Fibroblast of upper back skin (primary cell): ENCODE data around the gene VPS39.

ENCODE experiments used
- DNase-seq: peaks from one replicate; pipeline ENCODE4 v3.0.0-alpha.2; 2013

Gene VPS39

DNA sequence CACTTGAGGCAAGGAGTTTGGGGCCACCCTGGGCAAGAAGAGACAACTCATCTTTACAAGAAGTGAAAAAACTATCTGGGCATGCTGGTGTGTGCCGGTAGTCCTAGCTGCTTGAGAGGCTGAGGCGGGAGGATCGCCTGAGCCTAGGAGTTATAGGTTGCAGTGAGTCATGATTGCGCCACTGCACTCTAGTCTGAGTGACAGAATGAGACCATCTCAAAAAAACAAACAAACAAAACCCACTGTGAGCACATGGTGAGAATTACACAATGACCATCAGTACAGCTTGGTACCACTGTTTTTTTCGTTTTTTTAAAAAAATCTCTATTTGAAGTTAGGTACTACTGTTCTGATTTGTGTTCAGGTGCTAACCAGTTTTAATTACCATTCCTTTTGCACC, 13.6 kb downstream of the VPS39 start:
- DNase-seq = no peak

DNA sequence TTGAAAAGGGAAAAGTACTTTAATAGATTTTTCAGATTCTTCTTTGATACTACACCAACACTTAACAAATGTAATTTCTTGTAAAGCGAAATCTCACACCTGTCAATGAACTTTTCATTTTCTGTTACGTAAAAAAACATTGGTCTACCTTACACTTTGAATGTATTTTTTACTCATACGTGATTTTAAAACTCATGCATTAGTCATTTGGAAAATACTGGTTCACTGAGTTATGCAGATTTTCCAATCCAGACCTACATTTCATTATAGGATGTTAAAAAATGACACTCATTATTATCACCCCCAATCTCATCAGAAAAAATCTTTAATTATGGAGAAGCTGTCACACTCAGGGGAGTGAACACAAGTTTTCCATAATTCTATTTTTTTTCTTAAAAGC, 14.7 kb downstream of the VPS39 start:
- no peak for DNase-seq

DNA sequence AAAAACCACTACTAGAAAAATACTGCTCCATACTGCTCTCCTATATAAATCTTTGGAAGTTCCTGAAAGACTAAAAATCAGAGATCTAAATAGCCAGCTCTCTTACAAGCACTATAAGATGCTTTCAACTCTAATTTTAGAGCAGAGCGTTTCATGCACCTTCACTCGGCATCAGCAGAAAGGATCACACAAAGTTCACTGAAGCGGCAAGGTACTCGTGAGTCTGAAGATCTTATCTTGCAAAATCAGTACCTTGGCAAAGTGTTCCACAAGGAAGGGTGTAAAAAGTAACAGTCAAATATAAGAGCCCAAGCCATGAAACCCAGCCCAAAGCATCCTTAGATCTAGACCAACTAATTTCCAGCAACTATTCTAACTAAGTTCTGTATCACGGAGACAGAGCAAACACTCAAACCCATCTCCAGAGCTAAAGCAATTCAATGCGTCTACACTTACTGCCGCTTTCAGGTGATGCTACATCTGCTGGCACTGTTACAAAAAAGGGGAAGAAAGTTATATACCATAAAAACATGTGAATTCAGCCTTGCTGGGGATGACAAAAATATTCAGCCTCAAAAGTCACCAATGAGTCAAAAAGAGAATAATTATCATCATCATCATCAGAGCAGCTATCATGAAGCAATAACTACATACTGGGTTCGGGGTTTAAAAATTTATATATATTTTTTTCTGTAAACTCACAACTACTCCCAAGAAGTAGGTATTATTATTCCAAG, 16.3 kb downstream of the VPS39 start:
- DNase-seq = no peak

DNA sequence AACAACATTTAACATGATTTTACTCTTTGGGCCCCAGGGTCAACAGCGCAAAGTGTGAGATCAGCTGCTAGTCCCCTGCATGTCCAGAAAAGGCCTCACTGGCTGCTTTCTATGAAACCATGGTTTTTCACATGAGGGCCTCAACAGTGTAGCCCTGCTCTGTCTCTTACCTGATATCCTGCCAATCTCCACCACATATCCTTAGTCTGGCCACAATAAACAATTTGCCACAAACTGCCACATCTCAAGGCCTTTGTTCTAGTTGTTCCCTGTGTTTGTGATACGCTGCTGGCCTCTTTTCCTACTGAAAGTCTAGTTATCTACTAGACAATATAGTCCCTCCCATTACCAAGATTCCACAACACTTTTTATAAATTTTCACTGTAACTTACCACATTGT, 17.7 kb downstream of the VPS39 start:
- no peak for DNase-seq

DNA sequence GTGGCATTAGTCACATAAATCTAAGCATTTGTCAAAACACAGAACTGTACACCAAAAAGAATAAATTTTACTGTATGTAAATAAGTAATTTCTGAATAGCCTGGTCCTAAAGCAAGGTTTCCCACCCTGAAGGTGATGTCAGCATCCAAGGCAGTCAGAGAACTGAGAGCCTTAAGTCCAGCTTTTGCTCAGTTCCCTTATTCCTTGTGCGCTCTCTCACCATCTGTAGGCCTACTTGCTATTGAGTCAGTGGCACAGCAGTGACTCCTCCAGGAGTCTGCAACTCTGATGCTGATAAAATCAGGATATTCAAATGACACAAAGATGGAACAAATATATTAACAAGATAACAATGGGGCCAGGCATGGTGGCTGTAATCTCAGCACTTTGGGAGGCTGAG, 22.3 kb downstream of the VPS39 start:
- DNase-seq = no peak

DNA sequence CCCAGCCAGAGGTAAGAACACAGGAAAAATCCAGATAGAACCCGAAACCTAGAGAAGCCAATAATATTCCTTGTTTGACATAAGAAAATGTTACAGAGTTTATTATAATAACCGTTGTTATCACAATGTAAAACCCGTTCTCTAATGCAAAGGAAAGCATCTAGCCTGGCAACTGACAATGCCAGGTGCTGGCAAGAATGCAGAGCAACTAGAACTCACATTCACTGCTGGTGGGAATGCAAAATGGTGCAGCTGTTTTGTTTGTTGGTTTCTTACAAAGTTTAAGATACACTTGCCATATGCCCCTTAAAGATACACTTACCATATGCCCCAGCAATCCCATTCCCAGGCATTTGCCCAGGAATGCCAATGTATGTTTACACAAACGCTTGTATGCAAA, 23.4 kb downstream of the VPS39 start:
- DNase-seq = no peak

DNA sequence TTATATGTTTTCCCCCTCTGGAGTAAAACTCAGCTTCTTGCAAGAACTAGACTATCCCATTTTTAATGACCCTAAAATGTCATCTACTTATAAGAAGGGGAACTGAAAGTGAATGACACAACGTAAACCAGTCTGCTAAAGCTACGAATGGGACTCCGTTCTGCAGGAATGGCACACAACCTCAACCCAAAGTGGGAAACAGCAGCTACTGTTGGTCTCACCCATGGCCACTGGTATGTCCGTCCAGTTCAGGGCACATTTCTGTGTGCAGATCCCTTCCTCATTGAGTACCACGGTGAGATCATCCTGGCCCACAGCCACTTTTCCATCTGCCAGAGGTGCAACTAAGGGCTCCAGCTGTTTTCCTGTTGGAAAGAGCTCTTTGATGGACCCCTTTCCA, 23.8 kb downstream of the VPS39 start:
- no peak for DNase-seq

DNA sequence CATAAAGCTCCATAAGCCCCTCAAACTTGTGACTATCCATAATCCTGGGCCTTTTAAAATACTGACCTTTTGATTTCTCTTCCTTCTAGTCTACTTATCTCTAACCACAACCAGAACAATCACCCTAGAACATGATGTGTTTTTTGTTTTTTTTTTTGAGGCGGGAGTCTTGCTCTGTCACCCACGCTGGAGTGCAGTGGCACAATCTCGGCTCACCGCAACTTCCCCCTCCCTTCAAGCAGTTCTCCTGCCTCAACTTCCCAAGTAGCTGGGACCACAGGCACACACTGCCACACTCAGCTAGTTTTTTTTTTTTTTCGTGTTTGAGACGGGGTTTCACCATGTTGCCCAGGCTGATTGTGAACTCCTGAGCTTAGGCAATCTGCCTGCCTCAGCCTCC, 25.1 kb downstream of the VPS39 start:
- no peak for DNase-seq

DNA sequence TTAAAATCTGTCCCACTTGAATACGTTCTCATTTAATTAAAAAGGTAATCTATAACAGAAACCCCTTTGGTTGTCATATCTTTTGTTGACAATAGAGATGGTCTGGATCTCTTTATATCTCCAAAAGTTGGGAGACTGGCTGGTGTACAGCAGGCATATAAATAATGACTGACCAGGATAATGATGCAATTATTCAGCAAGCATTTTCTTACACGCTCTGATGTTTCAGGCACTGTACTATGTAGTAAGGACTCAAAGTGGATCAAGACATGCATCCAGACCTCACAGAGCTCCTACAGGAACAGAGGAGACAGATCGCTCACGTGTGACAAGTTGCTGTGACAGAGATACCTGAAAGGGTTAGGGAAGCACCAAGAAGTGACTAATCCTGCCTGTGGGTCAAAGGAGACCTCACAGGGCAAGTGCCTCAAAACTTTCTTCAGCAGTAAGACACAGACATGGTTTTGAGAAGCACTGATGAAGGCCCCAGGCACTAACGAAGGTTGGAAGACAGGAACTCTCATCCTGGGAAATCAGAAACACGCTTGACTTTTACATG, 25.7 kb downstream of the VPS39 start:
- no peak for DNase-seq

DNA sequence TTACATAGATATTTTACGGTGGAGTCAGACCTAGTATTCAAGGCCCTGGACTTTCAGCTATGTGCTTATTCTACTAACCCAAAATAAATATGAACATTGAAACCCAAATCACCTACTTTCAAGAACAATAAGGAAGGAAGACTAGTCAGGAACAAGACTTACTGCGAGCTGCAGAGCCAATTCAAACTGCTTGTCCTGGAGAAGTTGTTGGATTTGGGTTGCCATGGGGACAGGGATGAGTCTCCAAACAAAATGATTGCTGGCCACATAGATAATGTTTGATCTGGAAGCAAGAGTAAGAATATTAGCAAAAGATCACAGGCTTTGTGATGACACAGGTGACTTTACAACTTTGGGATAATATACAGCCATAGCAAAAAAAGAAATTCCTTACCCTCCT, 30.0 kb downstream of the VPS39 start:
- DNase-seq = no peak

DNA sequence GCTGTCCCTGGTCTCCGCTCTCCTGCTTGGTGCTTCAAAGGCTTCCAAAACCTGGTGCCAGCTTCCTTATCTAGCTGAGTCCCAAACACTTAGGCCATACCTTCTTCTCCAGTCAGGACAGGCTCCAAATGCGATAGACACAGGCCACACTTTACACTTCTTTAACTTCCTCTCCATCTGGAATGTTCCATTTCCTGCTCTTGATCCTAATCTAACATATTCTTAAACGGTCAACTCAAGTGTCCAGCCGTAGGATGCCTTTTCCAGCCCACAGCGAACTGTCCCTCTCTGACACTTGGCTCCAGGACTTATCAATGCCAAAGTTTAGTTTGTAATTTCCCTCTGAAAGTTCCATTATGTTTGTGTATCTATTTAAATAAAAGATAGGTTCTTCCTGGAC, 32.4 kb downstream of the VPS39 start:
- no peak for DNase-seq

DNA sequence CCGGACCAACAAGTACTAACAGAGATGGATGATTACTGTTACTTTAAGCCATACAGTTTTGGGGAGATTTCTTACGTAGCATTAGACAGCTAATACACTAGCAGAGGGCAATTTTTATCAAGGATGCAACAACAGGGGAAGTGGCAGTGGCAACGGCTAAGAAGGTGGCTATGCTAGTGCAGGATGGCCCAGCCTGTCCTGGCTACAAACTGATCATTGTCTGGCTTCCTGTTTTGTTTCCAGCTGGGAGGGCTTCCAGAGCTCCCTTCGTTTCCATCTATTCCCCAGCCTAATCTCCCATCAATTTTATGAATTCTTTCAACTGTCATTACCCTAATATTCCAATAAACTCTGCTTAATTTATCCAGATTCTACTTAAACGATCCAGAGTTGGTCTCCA, 35.6 kb downstream of the VPS39 start:
- no peak for DNase-seq

DNA sequence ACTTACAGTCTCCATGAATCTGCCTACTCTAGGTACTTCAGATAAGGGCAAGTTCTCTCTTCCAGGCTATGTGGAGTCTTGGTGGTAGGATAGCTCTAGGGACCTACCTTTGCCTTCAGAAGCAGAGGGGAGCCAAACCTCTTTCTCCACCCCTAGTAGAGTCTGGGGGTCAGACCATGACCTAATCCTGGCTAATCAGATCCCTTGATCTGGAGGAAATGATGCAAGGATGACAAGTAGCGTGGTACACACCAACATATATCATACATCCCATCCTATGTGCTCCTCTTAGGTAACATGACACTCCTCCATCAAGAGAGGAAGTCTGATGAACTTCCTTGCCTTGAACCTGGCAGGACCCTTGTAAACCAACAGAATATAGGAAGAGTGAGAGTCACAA, 36.3 kb downstream of the VPS39 start:
- no peak for DNase-seq

DNA sequence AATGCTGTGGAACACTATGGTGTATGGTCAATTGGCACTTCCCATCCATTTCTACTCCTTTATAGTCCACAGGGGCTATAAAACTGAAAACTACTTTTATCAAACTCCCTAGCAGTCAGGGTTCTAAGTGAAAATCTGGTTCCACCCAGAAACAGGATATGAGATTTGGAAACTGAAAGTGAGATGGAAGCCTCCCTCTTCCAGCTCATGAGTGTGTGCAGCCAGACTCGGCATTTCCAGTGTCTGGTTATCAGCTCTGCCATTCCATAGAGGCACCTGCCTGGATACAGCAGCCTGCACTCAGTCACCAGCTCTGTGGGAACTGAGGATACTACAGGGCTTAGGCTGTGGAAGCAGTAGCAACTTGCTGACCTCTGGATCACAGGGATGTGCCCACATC, 37.0 kb downstream of the VPS39 start:
- DNase-seq = no peak

DNA sequence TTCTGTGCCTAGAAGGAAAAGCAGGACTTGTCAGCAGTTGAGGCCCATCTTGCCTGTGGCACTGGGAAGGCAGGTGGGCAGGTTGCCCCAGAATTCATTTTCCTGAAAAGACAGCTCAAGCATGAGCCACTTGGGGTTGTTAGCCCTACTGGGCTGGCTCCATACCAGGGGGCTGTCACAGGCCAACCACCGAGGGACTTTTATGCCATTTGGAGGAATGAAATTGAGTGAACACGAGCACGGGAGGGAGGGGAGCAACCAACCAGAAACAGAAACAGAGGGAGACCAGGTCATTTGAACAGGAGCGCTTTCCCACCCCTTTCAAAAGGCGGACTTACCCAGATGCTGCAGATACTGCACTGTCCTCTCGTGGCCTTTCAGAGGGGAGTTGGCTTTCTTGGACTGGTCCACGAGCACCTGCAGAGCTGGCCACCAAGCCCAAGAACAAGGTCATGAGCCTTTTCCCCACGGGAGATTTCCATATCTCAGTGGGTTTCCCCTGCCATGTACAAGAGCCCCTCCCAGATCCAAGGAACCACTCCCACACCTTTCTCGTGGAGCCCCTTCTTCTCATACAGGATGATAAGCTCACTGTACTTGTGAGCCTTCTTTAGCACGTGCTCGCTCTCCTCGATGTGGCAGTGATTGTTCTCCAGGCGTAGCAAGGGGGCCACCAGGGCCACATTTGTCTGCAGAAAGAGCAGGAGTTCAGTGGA, 41.7 kb downstream of the VPS39 start:
- no peak for DNase-seq

DNA sequence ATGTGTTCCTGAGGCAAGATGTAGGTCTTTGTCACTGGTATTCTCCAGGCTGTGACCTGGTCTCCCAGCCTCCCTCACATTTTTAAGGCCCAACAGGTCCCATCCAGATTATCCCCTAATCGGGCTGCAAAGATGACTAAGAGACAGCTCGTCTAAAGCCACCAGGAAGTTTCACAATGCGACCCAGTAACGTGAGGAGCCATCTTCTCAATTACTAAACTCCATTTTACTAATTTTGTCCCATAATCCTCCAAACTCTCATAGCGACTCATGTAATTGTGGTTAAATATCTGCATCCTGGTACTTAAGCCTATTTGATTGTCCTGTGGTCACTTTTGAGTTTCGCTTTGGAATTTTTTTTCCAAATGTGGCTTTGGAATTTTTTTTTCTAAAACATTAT, 43.0 kb downstream of the VPS39 start:
- DNase-seq = peak; percentile 9

DNA sequence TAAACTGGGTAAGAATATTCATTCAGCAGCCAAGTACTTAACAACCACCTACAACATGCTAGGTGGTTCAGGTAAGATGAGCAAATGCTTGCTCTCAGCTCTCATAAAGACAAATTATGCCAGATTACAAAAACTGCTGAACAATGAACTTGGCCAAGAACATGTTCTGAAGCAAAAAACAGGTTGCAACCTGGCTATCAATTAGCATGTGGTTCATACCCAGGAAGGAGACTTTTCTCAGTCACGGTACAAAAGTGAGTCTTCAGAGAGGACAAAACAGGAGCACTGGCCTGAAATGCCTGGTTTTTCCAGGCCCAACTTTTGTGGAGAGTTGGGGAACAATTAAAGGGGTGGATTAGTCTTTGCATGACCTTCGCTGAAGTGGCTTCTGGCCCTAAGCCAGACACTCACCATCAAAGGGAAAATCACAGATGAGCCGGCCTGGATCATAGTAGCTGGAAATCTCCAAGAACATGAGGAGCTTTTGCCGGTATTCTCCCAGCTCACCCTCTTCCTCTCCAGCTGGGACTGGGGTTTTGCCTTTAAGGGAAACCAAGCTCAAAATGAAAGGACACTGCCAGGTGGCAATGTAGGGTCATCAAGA, 44.1 kb downstream of the VPS39 start:
- no peak for DNase-seq

DNA sequence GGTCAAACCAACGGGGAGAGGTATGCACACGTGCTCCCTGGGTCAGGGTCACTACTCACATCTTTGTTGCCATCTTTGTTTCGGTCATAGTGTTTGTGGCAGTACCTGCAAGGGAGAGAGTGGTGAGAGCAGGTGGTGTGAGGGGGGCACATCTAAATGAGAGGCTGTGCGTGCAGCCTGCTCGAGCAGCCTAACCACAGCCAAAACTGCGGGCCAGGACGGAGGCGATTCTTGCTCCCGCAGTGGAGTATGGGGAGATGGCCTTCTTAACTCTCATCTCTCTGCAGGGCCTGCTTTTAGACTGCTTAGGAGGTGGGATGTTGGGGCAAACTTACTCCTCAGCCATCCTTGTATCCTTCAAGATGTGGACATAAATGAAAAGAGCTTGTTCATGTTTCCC, 44.8 kb downstream of the VPS39 start:
- DNase-seq = no peak

DNA sequence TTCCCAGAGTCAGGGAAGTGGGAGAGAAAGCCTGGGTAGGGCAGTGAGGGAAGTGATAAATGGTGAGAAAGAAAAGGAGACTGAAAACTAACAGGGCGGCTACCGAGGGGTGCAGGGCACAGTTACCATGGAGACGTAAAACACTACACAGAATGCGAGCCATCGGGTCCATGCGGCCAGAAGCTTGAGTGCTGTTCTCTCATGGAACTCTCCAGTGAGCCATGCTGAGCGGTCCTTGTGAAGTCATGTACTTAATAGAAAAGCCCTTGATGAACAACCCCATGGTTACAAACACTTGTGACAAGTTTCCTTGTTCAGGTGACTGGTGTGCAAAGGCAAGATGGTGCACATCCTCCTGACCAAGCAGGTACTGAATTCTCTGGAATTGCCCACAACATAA, 48.0 kb downstream of the VPS39 start:
- no peak for DNase-seq

DNA sequence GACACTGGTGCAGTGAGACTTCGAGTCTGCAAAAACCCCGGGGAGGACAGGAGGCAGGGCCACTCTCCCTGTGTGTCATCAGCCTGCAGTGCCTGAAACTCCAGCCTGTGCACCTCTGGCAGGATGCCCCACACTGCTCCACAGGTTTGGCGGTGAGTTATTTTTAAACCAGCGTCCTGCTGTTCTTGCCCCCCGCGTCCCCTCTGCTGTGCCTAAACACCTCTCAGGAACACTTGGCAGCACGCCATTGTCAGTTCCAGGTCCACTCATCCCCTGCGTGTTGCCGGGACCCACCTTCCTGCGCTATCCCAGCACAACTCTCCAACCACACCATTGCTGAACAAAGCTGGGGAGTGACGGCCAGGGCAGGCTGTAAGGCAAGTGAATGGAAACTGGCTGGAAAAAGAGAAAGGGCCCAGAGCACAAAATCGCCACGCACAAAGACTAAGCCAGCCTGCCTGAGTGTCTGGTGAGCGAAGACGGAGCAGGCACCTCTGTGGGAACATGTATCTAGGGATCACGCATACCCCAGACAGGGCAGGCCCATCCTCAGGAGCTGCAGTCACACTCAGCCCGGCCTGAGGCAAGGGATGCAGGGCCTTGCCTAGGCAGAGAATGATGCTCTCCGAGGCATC, 48.6 kb downstream of the VPS39 start:
- DNase-seq = no peak

DNA sequence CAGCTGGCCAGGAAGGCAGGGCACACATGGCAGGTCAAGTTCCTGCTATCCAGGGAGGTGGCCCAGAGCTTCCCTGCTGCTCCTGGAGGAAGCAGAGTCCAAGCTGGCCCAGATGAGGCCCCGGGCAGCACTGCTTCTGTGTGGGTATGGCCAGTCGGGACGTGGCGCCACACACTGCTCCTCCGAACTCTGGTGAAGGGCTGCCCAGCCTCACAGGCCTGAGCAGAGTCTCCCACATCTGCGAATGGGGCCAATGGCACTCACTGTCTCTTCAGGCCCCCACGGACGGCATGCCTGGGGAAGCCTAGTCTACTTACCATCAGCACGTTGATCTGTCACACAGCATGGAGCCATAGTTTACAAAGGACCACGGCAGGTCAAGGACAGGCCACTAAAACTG, 49.2 kb downstream of the VPS39 start:
- DNase-seq = no peak

DNA sequence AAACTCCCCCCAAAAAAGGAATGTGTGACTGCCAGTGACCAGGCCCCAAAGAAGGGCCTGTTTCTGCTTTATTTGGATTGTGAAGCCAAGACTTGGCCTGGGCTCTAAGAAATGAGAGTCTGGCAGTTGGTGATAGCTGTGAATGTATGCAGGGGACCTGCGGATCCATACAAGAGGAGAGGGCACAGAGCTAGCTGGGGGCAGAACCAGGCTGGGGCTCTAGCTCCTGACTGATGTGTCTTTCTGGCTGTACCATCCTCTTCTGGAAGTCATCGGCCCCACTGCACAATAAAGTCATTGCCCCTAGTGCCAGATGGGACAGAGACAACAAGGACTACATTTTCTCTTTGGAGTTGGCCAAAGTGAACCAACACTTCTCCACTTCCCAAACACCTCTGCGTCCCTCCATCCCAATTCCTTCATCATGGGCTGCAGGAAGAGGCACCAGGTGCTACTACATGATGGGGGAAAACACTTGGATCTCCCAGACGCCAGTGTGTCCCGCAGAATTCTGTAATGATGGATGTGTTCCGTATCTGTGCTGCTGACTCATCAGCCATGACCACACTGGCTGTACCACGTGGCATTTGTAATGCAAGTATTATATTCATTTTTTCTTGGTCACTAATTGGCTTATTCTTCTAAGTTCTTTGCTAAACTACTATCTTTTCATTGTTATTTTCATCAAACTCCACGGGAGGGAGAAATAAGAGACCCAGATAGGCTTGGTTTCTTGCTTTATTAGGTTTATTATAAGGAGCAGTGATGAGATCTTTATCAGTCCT, 49.9 kb downstream of the VPS39 start:
- peak; percentile 68 for DNase-seq

DNA sequence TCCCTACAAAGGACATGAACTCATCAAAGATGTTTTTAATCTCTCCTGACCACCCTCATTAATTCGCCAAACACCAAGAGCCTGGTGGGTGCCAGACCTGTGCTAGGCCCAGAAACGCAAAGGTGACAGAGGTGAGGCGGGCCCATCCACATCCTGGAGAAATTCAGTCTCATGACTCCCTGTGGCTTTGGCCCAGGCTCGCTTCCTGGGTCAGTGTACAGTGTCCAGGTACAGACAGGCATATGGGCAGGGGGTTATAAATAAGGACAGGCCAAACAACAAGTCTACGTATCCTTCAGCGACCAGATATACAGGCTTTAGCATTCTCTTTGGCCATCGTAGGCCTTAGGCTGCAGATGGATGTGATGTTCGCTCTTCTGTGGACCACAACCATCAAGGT, 50.7 kb downstream of the VPS39 start:
- DNase-seq = no peak
